G401.6 (cell line): ENCODE data around the gene TMCO1.
"Not testable (repeated sequence)": the region's sequence is repeated elsewhere in the genome, so short reads cannot be mapped to it uniquely, and the experiment has no call there.

Experiments
- FAIRE-seq: peaks from 2 replicates; lab custom pipeline; 2012; peaks lifted over from hg19 to GRCh38; lab: Jason Lieb, UNC

Gene TMCO1

DNA sequence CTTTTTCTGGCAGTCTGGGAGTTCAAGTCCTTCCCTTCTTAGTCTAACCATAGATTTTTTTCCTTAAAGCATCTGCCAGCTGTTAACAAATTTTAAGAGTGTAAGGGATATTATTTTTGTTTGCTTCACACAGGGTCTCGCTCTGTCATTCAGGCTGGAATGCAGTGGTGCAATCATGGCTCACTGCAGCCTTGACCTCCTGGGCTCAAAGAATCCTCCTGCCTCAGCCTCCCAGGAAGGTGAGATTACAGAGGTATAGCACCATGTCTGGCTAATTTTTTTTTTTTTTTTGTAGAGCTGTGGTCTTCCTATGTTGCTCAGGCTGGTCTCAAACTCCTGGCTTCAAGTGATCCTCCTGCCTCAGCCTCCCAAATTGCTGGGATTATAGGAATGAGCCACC is 23.8 kb downstream of the TMCO1 start:
- not testable (repeated sequence) for FAIRE-seq

DNA sequence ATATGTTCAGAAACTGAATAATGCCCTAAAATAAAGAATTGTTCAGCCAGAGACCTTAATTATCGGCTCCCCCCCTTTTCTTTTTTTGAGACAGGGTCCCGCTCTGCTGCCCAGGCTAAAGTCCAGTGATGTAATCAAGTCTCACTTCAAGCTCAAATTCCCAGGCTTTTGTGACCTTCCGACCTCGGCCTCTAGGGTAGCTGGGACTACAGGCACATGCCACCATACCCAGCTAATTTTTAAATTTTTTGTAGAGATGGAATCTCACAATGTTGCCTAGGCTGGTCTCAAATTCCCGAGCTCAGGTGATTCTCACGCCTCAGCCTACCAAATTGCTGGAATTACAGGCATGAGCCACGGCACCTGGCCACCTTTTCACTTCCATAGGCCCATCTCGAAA is 26.5 kb downstream of the TMCO1 start:
- no peak for FAIRE-seq

DNA sequence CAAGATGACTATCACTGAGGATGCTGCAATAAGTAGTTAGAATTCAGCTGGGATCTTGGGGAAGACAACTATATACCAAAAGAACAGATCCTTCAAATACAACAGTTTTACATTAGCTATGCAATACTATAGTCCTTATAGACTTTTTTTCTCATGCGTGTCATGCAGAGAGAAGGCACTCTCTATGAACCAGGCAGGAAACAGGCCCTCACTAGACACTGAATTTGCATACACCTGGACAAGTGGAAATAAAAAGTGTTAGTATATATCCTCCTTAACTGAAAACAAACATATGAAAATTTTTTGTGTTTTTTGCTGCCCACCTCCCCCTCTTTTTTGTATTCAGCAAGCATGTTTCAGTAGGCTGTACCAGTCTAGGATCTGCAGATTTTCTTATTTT is 29.9 kb downstream of the TMCO1 start:
- no peak for FAIRE-seq

- FAIRE-seq: no peak
These were observed 31.5 kb downstream of the TMCO1 start for GRCh38 chr1:165737196-165737595.

DNA sequence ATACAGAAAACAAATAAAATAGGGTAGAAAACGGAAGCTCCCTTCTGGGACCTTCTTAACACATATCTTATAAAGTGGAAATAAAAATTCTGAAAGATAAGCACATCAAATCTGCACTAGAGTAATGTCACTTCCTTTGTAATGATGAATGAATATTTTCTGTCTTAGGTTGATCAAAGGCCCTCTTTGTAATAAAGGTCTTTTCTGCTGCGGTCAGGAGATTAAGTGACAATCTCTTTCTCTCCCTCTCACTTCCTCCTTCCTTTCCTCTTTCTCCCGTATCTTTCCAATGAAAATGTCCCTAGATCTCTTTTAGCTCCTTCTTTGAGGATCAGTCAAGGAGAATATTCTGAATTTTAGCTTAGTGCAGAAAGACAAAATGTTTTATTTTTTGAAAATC is 33.8 kb downstream of the TMCO1 start:
- FAIRE-seq: no peak

- no peak for FAIRE-seq
These were observed 41.8 kb downstream of the TMCO1 start for GRCh38 chr1:165726841-165727240.

DNA sequence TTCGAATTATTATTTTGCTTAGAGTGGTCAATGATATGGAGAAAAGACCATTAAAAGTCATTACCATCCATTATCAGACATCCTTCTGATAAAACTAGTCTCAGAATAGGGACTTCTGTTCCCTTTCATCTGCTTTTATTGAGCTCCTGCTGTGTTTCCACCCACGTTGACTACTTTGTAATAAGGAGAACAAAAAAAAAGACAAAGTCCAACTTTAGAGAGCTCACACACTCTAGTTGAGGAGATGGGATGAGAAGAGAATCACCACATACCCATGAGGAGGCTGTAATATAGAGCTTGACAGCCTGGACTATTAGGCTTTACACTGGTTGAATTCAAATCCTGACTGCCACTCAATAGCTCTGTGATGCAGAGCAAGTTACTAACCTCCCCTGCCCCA is 42.5 kb downstream of the TMCO1 start:
- FAIRE-seq: no peak

DNA sequence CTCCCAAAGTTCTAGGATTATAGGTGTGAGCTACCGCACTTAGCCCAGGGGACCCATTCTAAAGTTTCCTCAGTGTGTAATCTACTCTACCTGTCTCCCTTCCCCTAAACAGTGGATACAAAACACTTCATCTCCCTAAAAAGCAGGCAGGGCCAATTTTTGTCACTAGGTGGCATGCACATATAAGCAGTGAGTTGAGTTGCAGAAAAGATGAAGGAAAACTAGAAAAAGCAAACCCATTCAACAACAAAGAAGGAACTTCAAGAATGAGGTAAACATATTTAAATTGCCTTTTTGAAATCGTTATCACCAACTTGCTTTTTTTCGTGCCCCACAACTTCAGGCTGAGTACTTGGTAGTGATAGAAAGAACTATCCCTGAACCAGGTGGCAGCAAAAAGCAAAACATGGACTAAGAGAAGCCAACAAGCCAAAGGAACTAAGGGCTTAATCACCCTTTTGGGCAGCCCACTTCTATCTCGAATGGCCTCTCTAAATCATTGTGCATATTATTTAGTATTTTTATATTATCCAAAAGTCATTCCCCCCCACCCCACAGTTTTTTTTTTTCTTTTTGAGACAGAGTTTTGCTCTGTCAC is 50.7 kb downstream of the TMCO1 start:
- FAIRE-seq: peak; percentile 91

- not testable (repeated sequence) for FAIRE-seq
These were observed 52.2 kb downstream of the TMCO1 start for GRCh38 chr1:165716265-165717051.

GRCh38 chr1:165712764-165713163 is 55.9 kb downstream of the TMCO1 start:
- FAIRE-seq: no peak

GRCh38 chr1:165707984-165708706 is 60.5 kb downstream of the TMCO1 start:
- no peak for FAIRE-seq

DNA sequence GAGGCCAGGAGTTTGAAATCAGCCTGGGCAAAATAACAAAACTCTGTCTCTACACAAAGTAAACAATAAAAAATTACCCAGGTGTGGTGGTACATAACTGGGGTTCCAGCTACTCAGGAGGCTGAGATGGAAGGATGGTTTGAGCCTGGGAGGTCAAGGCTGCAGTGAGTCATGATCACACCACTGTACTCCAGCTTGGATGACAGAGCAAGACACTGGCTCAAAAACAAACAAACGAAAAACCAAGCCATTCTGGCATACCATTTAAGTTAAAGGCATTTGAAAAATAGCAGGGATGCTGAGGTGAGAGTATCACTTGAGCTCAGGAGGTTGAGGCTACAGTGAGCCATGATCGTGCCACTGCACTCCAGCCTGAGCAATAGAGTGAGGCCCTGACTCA is 65.0 kb downstream of the TMCO1 start:
- FAIRE-seq: no peak

- FAIRE-seq: not testable (repeated sequence)
These were observed 66.7 kb downstream of the TMCO1 start for GRCh38 chr1:165701922-165702321.

- no peak for FAIRE-seq
These were observed 69.1 kb downstream of the TMCO1 start for GRCh38 chr1:165699577-165699976.

- FAIRE-seq: no peak
These were observed 70.0 kb downstream of the TMCO1 start for GRCh38 chr1:165698761-165699052.

- no peak for FAIRE-seq
These were observed 70.5 kb downstream of the TMCO1 start, which contains the start of gene ALDH9A1 for GRCh38 chr1:165697881-165698760. TSS of gene ALDH9A1 (minus strand) at chr1:165698562. CDS start at chr1:165698558, 4 bp downstream.

GRCh38 chr1:165697491-165697880 is 71.2 kb downstream of the TMCO1 start:
- no peak for FAIRE-seq

GRCh38 chr1:165696625-165697100 is 72.0 kb downstream of the TMCO1 start:
- no peak for FAIRE-seq

DNA sequence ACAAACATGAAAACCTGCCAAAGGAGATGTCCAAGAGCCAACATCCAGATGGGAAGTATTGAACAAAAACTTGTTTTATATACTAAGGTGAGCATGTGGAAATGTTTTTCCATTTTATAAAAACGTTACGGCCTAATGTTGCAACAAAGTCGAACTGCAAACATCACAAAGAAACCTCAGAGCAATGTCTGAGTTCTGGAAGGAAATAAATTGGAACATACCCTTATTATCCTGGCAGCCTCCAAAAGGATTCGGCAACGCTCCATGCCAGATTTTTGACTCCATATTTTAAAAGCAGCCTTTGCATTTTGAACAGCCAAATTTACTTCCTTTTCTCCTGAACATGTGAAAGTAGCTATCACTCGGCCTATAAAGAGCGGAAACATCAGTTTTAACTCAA is 73.6 kb downstream of the TMCO1 start:
- no peak for FAIRE-seq

GRCh38 chr1:165688046-165688445 is 80.6 kb downstream of the TMCO1 start:
- no peak for FAIRE-seq

DNA sequence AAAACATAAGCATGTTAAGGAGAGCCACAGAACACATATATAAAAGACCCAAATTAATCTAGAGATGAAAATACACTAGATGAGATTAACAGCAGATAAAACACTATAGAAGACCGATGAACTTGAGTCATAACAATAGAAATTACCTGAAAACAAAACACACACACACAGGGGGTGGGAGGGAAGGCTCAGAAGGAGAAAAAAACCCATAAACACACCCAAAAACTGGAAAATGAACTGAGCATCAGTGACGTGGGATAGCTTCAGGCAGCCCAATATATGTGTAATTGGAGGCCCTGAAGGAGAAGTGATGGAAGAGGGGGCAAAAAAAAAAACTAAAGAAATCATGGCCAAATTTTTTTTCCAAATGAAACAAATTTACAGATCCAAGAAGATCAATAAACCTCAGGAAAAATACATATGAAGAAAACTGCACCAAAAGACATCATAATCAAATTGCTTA is 81.7 kb downstream of the TMCO1 start:
- FAIRE-seq: no peak
